ENCODE measurements around the gene CNN2.

GRCh38 chr19:991174-991931, 35.1 kb upstream of the CNN2 start:
- TF ChIP-seq CTCF (IDR thresholded peaks at IDR 0.05) (no peak), POLR2A (IDR thresholded peaks at IDR 0.05) (no peak)

Measured in body of pancreas (tissue), 4 donors.